HG02938 (cell line): ENCODE results near the gene GALNT7.
"Not testable (repeated sequence)": the region's sequence is repeated elsewhere in the genome, so short reads cannot be mapped to it uniquely, and the experiment has no call there.

Experiments used
- ATAC-seq: cut with Tn5 transposase; IDR thresholded peaks from one replicate; pipeline ENCODE4 v1.9.1; 2021; ENCODE audit warnings: mild to moderate bottlenecking, moderate library complexity; ENCODE audit not compliant: unreplicated experiment

GALNT7 gene

DNA sequence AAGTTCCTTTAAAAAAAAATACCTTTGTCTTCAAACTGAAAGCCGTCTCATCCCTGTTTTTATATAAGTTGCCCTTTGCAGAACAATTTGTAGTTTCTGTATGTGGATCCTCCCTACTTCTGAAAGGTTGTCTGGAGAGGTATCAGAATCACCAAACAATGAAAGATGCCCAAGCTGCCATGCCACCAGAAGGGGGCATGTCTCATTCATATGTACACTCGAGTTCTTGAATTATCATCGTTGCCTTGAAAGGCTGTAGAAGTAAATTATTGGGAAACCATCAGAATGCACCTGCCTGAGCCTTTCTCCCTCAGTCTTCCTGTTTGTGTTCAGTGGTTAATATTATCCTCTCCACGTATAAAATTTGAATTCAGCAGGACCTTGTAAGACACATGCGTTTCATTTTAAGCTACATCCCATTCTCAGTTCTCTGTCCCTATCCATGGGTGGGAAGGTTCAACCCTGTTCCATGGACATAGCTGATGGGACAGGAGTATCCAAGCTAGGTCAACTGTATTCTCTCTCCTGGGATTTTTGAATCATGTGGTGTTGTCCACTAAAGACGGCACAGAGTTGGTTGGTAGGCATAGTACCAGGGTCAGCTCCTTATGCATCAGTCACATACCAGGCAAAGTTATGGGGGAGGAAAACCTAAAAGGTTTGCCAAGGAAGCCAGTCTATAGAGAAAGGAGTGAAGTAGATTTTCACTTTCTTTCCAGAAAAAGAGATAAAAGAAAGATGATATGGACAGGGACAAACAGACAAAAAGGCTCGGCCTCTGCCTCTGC, 24.0 kb downstream of the GALNT7 start:
- no peak for ATAC-seq

DNA sequence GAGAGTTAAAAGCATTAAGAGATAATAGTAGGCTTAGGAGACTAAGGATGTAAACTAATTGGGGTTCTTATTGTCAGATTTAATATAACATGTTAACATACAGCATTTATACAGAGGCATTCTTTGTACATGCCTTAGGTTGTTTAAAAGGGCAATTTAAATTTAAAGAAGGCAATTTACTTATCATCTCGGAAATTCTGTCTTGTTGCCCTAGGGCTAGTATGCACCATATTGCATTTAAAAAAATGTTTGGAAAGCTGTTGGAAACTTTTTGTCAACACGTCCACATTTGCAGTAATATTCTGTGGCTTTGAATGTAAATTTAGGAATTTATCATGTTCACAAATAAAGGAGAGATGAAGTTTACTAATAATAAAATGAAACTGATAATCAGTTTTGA, 25.5 kb downstream of the GALNT7 start:
- ATAC-seq = no peak

DNA sequence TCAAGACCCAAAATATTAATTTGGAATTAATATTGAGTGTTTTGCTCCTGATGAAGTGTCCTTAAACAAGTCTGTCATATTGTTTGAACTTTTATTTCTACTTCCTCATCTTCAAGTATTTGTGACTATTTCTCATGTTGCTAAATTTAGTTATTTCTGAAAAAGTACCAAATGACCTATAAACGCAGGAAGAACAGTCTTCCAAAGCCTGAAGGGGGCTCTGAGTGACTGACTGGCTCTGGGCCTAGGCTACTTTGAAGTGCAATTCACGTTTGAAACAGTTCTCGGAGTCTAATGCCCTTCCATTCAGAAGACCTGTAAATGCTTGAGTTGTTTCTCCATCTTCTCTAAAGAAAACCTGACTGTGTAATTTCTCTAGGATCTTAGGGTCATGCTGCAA, 26.5 kb downstream of the GALNT7 start:
- no peak for ATAC-seq

DNA sequence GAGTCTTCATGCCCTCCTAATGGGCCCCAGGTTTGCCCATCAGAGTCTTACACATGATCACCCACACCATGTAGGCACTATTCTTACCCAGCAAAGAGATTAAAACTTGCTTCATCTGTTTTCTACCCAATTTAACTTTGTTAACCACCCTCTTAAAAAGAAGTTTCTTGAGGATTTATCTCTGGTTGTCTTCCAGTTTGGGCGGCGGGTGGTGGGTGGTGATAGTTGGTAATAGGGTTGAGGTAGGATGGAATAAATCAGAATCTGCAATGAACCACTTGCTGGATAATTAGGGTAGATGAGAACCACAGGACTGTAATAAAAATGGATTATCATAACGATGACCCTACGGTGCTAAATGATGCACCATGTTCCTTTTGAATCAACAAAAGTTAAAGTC, 30.9 kb downstream of the GALNT7 start:
- ATAC-seq = no peak

DNA sequence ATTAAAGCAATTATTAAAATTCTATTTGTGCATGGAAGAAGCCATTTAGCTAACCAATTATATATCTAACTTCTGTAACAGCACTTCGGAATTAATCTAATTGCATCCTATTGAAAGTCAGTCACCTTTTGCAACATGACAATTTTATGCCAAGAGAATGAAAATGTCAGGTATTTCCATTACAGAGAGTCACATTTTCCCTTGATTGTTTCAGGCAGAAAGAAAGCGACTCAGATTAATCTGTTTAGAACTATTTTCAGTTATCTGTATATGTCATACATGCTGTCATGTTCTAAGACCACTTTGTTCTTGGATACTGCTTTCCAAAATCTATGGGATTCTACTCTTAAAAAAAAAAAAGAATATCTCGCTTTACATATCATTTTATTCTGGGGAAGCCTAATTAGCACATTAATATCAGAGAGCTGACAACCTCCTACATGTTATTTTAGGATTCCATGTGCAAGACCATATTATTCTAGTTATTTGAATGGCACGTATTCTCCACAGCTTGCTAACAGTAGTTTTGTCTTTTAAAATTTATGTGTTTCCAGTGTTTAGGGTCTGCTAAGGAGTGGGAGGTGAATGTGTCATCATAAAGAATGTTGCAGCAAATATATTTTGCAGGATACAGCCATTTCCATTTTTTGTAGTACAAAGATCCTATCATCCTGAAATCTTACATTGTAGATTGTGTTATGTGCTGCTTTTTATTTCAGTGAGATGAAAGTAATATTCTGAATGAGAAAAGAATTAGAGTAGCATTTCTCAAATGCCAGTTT, 31.7 kb downstream of the GALNT7 start:
- ATAC-seq = no peak

DNA sequence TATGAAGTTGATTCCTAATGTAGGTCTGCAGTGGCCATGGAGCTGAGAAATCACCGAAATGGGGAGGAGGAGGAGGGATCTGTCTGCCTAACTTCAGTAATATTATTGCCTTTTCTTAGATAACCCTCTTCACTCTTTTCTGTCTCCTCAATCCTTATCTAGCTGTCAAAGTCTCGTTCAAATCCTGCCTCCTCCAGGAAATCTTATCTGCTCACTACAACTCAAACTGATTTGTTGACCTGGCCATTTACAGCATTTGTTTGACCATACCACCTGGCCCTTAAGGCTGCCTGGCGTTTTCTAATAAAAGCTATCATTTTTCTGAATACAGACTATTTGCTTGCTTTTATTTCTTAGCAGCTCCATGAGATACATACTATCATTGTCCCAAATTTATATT, 33.8 kb downstream of the GALNT7 start:
- ATAC-seq = no peak

DNA sequence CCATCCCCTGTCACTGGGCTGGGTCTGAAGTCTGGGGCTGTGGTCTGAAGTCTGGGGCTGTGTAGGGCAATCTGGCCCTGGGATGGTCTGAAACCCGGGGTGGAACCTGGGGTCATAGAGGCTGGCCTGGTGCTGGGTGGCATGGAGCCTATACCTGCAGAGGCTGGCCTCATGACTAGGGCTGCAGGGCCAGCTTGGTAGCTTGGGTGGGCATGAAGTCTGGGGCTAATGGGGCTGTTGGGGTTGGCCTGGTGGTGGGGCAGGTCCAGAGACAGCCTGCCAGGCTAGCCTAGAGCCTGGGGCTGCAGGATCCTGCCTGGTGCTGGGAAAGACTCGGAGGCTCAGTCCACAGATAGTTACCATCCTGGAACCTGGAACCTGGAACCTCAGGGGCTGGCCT, 37.0 kb downstream of the GALNT7 start:
- no peak for ATAC-seq

DNA sequence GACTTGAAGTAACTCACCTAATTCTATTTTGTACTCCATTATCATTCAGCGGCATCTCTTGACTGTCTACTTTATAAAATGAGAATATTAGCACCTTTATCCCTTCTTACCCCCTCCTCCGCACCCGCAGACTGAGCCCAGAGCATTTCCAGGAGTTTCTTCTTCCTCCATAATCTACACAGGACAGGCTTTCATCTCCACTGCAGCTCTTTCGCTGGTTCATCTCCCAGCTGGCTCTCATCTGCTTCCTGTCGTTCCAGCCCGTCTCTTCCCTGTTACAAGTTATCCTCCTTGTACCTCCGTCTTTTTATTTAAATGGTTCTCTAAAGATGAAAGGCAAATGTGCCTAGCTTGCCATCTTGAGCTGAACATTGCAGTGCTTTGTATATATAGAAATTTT, 39.8 kb downstream of the GALNT7 start:
- no peak for ATAC-seq

DNA sequence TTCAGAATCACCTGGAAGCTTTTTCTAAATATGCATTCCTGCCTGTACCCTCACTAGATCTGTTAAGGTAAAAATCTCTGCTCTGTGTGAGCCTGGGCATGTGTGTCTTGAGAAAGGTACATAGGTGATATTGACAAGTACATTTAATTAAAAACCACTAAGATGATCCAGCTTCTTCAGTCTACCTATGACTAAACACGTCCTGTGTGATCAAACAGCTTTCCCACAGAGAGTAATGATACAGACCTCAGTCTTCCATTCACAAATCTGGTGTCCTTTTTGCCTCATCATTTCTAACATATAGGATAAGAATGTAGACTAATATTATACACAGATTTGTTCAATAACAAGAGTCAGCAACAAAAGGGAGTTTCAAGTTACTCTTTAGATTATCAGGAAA, 42.6 kb downstream of the GALNT7 start:
- no peak for ATAC-seq

DNA sequence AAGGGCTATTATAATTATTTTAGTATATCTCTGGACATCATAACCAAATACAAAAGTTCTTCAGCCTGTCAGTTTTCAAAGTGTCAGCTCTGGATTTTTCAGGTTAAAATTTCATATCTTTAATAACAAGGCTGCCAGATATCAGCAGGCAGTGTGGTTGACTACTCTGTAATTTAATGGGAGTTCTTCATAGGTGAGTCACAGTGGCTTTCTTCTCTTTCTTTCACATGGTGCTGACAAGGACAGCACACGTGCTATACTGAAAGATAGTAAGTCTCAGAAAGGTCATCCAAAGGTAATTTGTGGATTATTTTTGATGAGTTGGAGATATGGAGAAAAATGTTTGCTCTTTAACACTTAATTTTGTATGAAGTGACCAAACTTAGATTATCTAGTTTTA, 43.2 kb downstream of the GALNT7 start:
- ATAC-seq = peak; percentile 58

DNA sequence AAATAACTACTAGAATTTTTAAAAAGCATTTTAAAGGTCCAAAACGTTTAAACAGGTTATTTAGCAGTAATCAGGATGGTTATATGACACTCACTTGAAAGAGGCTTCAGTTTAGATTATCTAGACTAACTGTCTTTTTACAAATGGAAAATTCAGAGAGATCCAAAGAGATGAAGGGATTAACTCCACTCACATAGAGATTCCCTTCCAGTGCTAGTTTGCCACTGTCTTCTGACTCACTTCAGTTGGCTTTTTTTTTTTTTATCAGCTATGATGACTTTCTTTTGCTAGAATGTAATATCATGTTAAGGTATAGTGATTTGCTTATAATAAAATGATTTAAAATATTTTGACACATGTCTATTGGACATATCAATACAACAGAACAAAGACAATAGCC, 43.8 kb downstream of the GALNT7 start:
- no peak for ATAC-seq

DNA sequence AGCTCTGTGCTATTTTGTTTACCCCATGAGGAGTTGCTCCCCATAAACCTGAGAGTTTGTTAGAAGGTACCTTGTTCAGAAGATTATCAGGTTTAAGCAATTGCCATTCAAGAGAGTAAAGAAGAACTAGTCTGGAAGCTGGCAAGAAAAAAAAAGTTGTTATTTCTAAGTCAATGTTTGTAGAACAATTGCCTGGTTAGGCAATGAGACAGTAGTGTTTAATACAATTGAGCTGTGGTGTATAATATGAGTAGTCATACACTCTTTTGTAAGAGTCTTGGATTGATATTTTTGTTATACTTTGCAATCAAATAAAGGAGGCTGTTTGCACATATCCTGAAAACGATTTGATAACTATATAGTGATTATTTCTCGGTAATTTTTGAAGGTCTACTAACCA, 44.7 kb downstream of the GALNT7 start:
- ATAC-seq = no peak

DNA sequence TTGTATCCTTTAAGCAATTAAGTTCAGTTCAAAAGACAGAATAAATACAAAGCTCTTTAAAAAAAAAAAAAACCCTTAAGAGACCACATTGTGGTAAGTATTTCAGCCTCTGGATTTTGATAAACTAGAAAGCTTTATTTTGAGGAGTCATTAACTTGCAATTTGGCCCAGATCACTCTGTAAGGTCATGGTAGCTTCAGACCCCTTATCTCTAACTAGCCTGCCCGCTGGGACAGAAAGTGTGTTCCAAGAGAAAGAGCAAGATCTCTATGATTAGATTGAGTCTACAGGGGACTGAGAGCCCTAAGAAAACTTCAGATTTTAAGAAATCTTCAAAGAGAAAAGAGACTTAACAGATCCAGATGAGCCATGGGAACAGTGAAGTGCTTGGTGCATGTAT, 45.6 kb downstream of the GALNT7 start:
- ATAC-seq = no peak

DNA sequence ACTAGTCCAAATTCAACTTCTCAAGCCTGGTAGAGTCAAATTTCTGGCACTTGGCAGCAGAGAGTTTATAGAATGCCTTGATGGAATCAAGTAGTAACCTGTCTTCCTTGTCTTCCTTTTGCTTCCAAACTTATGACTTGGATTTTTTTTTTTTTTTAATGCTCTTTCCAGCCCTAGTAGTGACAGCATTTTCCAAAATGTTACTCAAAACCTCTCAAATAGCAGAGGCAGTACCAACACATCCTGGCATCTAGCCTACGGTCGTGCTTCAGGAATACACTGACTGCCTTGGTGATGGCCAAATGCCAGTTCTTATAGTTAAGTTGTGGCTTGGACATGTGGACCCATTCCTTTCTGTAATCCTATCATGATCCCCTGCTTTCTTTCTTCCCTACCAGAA, 46.0 kb downstream of the GALNT7 start:
- no peak for ATAC-seq

DNA sequence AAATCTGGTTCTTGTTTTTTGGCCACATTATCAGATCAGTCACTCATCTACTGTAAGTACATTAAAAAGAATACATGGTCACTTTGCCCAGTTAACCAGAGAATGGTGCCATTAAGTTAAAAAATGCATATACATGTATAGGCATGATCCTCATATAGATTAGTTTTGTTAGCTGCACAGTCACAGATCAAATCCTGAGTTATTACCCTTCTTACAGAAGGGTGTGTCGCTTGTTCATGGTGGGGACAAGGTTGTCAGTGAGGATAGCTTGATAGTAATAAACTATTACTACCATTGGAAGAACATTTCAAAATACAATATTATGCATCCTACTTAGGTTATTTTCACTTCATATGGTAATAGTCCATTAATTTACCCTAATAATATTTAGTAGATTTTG, 48.5 kb downstream of the GALNT7 start:
- ATAC-seq = no peak

DNA sequence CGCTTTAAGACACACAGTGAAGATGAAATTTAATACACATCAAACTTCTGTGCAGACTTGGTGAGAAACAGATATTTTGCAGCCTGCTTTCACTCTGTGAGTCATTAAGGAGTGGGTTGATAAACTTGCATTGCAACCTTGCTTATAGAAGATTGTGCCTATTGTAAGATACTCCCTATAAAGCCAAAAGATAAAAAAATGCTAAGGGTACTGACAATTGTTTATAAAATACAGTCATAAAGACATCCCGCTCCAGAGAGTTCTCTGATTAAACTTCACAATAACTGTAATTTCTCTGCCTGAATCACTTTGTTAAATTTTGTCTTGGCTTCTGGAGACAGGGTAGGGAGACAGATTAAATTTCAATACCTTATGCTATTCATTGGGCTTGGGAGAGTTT, 49.1 kb downstream of the GALNT7 start:
- no peak for ATAC-seq

DNA sequence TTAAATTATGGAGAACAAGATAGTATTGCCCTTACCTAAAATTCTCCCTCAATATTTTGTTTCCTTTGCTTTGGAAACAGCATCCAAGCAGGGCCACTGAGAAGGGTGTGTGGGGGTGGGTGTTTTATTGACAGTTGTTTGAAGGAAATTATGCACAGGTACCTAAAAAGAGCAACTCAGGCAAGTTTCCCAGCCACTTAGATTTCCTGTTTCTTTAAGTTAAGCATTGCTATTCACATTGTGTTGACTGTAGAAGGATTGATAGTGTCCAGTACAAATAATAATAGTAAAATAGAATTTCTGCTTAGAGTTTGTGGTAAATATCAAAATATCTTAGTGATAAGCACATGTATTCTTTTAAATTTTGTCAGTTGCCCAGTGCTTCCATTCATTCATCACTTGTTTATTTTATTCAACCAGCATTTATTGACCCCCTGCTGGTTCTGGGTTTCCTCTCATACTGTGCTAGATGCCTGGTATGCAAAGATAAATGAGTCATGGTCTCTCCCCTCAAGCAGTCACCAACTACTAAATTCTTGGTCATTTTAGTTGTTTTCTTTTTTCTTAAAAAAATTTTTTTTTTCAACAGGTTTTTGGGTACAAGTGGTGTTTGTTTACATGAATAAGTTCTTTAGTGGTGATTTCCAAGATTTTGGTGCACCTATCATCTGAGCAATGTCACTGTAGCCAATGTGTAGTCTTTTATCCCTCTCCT, 50.0 kb downstream of the GALNT7 start:
- no peak for ATAC-seq

DNA sequence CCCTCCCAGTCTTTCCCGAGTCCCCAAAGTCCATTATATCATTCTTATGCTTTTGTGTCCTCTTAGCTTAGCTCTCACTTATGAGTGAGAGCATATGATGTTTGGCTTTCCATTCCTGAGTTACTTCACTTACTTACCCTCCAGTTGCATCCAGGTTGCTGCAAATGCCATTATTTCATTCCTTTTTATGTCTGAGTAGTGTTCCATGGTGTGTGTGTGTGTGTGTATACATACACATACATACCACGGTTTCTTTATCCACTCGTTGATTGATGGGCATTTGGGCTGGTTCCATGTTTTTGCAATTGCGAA, 50.5 kb downstream of the GALNT7 start:
- ATAC-seq = not testable (repeated sequence)

DNA sequence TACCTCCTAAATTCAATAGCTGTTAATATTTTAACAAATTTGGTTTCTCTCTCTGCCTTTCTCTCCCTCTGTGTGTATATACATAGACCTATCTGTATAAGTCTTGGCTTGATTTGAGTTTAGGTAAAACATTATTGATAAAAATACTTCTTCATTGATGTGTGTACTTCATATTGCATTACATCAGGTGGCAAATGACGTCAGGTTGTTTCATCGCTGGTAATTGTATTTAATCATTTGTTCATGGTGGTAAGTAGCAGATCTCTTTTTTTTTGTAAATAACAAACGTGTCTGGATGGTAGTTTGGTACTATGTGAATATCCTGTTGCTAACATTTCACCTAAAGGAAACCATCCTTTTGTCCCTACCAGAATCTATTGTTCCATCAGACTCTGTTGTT, 55.1 kb downstream of the GALNT7 start:
- ATAC-seq = no peak

DNA sequence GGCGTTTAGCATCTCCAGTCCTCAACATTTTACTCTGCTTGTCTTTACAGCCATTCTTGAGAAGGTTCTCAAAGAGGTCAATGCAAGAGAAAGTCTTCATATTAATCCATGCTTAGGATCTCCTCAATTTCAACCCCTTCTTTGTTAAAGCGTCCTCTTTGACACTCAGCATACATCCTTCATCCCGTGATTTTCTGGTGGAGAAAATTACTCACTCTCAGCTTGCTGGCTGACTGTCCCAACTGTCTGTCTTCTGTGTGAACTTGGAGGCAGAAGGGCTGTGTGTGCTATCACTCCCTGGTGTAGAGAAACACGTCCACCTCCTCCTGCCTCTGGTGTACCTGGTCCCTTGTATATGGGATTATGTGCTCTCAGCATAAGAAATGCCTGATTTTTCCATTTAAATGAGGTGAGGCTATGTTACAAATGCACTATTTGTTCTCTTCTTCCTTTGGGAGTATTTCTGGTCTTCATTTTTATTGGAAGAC, 57.8 kb downstream of the GALNT7 start:
- no peak for ATAC-seq

DNA sequence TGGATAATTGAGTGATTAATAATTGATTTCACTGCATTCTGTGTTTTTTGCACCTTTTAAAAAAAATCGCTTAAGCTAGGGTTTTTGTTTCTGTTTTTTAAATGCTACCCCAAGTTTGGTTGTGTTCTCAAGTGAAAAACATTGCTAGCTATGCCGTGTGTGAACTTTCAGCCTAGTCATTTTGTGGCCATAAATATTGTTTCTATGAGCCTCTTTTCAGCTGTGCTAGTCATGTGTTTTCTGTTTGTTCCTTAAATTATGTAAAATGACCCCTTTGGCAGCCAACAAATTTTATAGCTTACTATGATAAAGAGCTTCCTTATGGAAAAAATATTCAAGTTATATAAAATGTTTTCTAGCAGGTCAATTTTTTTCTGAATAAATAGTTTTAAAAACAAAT, 59.1 kb downstream of the GALNT7 start:
- no peak for ATAC-seq

DNA sequence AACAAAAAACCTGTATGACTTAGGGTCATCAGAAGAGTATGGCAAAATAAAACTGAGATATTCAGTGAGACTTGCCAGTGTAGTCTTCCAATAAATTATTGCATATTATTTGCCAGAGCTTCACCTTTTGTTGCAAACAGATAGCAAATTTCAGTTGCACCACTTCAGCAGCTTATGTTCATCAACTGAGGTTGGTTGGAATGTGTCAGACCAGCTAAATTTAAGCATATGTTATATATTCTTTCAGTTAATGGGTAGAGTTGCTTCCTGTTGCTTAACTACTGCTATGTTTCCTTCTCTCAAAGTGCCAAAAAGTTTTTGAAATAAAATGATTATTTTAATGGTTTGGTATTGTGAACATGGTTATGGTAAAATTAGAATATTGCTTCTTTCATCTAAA, 61.5 kb downstream of the GALNT7 start:
- ATAC-seq = no peak
